HCT116 (cell line): ENCODE results near the gene LRRC46.

Experiments used
- CEBPB ChIP-seq: IDR thresholded peaks from 2 replicates; pipeline ENCODE4 v1.6.1; 2012; ENCODE audit warnings: low read depth
- CTCF ChIP-seq, 3 experiments: fragments of 200-600 bp in 1 of 3; sonication (generic) in 1 of 3; IDR thresholded peaks in 2 of 3; conservative IDR thresholded peaks in 1 of 3; 2 replicates each; pipeline ENCODE4 v1.5.1; 2012 to 2017; ENCODE audit warnings: low read depth in 2 of 3, low read length in 2 of 3, antibody characterized with exemption in 1 of 3, borderline replicate concordance in 1 of 3, control low read depth in 1 of 3, mild to moderate bottlenecking in 1 of 3, mixed read lengths in 1 of 3, mixed run types in 1 of 3, moderate library complexity in 1 of 3; ENCODE audit not compliant: insufficient read depth in 1 of 3
- EZH2 ChIP-seq: fragments of 200-600 bp; sonication (generic); IDR thresholded peaks from 2 replicates; pipeline ENCODE4 v1.6.1; 2017; ENCODE audit warnings: antibody characterized with exemption, mixed run types
- MAX ChIP-seq: IDR thresholded peaks from 2 replicates; pipeline ENCODE4 v1.6.1; 2012
- POLR2A ChIP-seq: IDR thresholded peaks from 2 replicates; pipeline ENCODE4 v1.7.0; 2011; ENCODE audit warnings: borderline replicate concordance; ENCODE audit not compliant: insufficient read depth, insufficient read length; ENCODE audit errors: extremely low read depth
- POLR2AphosphoS5 ChIP-seq: IDR thresholded peaks from 2 replicates; pipeline ENCODE4 v1.6.1; 2011; ENCODE audit warnings: mild to moderate bottlenecking, low read depth, low read length, moderate library complexity
- RAD21 ChIP-seq: IDR thresholded peaks from 2 replicates; pipeline ENCODE4 v1.6.1; 2012; ENCODE audit warnings: low read depth, mild to moderate bottlenecking
- SP1 ChIP-seq: IDR thresholded peaks from 2 replicates; pipeline ENCODE4 v1.6.1; 2012; ENCODE audit warnings: low read depth
- SRF ChIP-seq: IDR thresholded peaks from 2 replicates; pipeline ENCODE4 v1.6.1; 2012; ENCODE audit warnings: low read depth
- YY1 ChIP-seq: IDR thresholded peaks from 2 replicates; pipeline ENCODE4 v1.6.1; 2011; ENCODE audit warnings: low read length, low read depth, moderate library complexity, mild to moderate bottlenecking; ENCODE audit not compliant: insufficient replicate concordance; ENCODE audit errors: extremely low read depth

GRCh38 chr17:47879776-47880454, 48.4 kb downstream of the LRRC46 start:
- TF ChIP-seq SRF (no peak), YY1 (no peak), CTCF (IDR thresholded peaks at IDR 0.05 in 2 of 3, conservative IDR thresholded peaks at IDR 0.05 in 1 of 3; ENCODE audit: borderline replicate concordance in 1 of 3, insufficient read depth in 1 of 3, low read depth in 2 of 3, low read length in 2 of 3) (no peak), POLR2A (no peak), POLR2AphosphoS5 (no peak), MAX (no peak), RAD21 (no peak), EZH2 (no peak), CEBPB (no peak), SP1 (no peak)
